HepG2 (cell line): Measurements from ENCODE around the gene ADCY9. TPM values are rescaled to one million over a fixed set of nuclear protein-coding genes. Genes with fewer than 3 reads are reported as not detected.

Experiments used
- CREM ChIP-seq, 2 experiments: sonication (generic) in 1 of 2; formaldehyde crosslinking in 1 of 2; IDR thresholded peaks; 2 replicates each; pipeline versions ENCODE4 v1.4.0 to v1.6.1; 2016 to 2020; ENCODE audit warnings: antibody characterized with exemption in 1 of 2, mild to moderate bottlenecking in 1 of 2, missing genetic modification reagents in 1 of 2
- LRRFIP1 ChIP-seq: sonication (generic); formaldehyde crosslinking; conservative IDR thresholded peaks from 2 replicates; pipeline ENCODE4 v1.4.0; 2020; ENCODE audit warnings: missing genetic modification reagents
- MAFK ChIP-seq, 2 experiments: IDR thresholded peaks in 1 of 2; conservative IDR thresholded peaks in 1 of 2; 2 replicates each; pipeline ENCODE4 v1.6.1; 2011; ENCODE audit warnings: improper control_type of control experiment in 2 of 2, low read length in 2 of 2
- REXO4 ChIP-seq: sonication (generic); formaldehyde crosslinking; IDR thresholded peaks from 2 replicates; pipeline ENCODE4 v1.8.0; 2022; ENCODE audit warnings: missing genetic modification reagents, mild to moderate bottlenecking, borderline replicate concordance
- RXRB ChIP-seq: IDR thresholded peaks from 2 replicates; pipeline ENCODE4 v1.6.1; 2016; ENCODE audit warnings: borderline replicate concordance, missing genetic modification reagents, missing compliant biosample characterization
- SMYD3 ChIP-seq: sonication (generic); formaldehyde crosslinking; IDR thresholded peaks from 2 replicates; pipeline ENCODE4 v1.8.1; 2023; ENCODE audit warnings: mild to moderate bottlenecking, missing genetic modification reagents
- SP2 ChIP-seq: sonication (generic); formaldehyde crosslinking; IDR thresholded peaks from 2 replicates; pipeline ENCODE4 v1.5.1; 2020; ENCODE audit warnings: mild to moderate bottlenecking, missing genetic modification reagents
- THAP11 ChIP-seq: IDR thresholded peaks from 2 replicates; pipeline ENCODE4 v1.6.1; 2016; ENCODE audit warnings: missing biosample characterization, missing genetic modification reagents
- THYN1 ChIP-seq: sonication (generic); formaldehyde crosslinking; IDR thresholded peaks from 2 replicates; pipeline ENCODE4 v1.8.1; 2023; ENCODE audit warnings: low read depth, mild to moderate bottlenecking, moderate library complexity, missing genetic modification reagents, borderline replicate concordance
- YY1 ChIP-seq: IDR thresholded peaks from 2 replicates; pipeline ENCODE4 v1.6.1; 2011; ENCODE audit warnings: low read length, low read depth, moderate library complexity, mild to moderate bottlenecking; ENCODE audit not compliant: insufficient read depth, insufficient replicate concordance
- ZNF205 ChIP-seq: IDR thresholded peaks from 2 replicates; pipeline ENCODE4 v1.6.1; 2018; ENCODE audit warnings: missing biosample characterization, missing genetic modification reagents
- ZNF30 ChIP-seq: sonication (generic); formaldehyde crosslinking; IDR thresholded peaks from 2 replicates; pipeline ENCODE4 v1.5.0; 2020; ENCODE audit warnings: mild to moderate bottlenecking, missing genetic modification reagents
- ZNF44 ChIP-seq: sonication (generic); formaldehyde crosslinking; IDR thresholded peaks from 2 replicates; pipeline ENCODE4 v1.5.1; 2020; ENCODE audit warnings: mild to moderate bottlenecking, missing genetic modification reagents
- ZNF441 ChIP-seq: sonication (generic); formaldehyde crosslinking; IDR thresholded peaks from 2 replicates; pipeline ENCODE4 v1.7.0; 2021; ENCODE audit warnings: missing genetic modification reagents, borderline replicate concordance
- polyA plus RNA-seq, 8 experiments: library from polyadenylated mRNA; depleted of rRNA in 3 of 8; stranded (reverse) in 7 of 8; unstranded in 1 of 8; fragments of >200 nt; fragmentation: Illumina TruSeq in 4 of 8; extraction: Trizol in 4 of 8; gene quantifications; 2 replicates each; pipeline versions ENCODE4 v1.2.1 to v1.2.3, GENCODE V29; 2011 to 2016; ENCODE audit warnings: low read depth in 4 of 8, missing spikeins in 1 of 8, mixed read lengths in 1 of 8; ENCODE audit not compliant: insufficient read depth in 1 of 8
- total RNA-seq, 5 experiments: library from RNA; depleted of rRNA; stranded (reverse); fragments of >200 nt; fragmentation: Illumina TruSeq; extraction: Trizol; gene quantifications; 2 replicates each; pipeline ENCODE4 v1.2.3, GENCODE V29; 2016; ENCODE audit warnings: low read depth in 1 of 5
- TF ChIP-seq, protein P1 (sequence below): sonication (generic); formaldehyde crosslinking; IDR thresholded peaks from 2 replicates; pipeline ENCODE4 v1.4.0; 2020; ENCODE audit warnings: missing genetic modification reagents, borderline replicate concordance
- TF ChIP-seq, protein P2 (sequence below): IDR thresholded peaks from 2 replicates; pipeline ENCODE4 v1.6.1; 2016; ENCODE audit warnings: mild to moderate bottlenecking
- TF ChIP-seq, protein P3 (sequence below): sonication (generic); formaldehyde crosslinking; IDR thresholded peaks from 2 replicates; pipeline ENCODE4 v1.5.0; 2020; ENCODE audit warnings: mild to moderate bottlenecking, missing genetic modification reagents

Gene ADCY9
- total and polyA plus RNA-seq, 2 of the 13 experiments (the other 11 are each of a cell fraction or from before 2014, with no cell fraction given), result 11.2 to 13.9 TPM

GRCh38 chr16:4021070-4021779 lies 95.0 kb downstream of the ADCY9 start (continued):
- TF ChIP-seq, protein P1, sequence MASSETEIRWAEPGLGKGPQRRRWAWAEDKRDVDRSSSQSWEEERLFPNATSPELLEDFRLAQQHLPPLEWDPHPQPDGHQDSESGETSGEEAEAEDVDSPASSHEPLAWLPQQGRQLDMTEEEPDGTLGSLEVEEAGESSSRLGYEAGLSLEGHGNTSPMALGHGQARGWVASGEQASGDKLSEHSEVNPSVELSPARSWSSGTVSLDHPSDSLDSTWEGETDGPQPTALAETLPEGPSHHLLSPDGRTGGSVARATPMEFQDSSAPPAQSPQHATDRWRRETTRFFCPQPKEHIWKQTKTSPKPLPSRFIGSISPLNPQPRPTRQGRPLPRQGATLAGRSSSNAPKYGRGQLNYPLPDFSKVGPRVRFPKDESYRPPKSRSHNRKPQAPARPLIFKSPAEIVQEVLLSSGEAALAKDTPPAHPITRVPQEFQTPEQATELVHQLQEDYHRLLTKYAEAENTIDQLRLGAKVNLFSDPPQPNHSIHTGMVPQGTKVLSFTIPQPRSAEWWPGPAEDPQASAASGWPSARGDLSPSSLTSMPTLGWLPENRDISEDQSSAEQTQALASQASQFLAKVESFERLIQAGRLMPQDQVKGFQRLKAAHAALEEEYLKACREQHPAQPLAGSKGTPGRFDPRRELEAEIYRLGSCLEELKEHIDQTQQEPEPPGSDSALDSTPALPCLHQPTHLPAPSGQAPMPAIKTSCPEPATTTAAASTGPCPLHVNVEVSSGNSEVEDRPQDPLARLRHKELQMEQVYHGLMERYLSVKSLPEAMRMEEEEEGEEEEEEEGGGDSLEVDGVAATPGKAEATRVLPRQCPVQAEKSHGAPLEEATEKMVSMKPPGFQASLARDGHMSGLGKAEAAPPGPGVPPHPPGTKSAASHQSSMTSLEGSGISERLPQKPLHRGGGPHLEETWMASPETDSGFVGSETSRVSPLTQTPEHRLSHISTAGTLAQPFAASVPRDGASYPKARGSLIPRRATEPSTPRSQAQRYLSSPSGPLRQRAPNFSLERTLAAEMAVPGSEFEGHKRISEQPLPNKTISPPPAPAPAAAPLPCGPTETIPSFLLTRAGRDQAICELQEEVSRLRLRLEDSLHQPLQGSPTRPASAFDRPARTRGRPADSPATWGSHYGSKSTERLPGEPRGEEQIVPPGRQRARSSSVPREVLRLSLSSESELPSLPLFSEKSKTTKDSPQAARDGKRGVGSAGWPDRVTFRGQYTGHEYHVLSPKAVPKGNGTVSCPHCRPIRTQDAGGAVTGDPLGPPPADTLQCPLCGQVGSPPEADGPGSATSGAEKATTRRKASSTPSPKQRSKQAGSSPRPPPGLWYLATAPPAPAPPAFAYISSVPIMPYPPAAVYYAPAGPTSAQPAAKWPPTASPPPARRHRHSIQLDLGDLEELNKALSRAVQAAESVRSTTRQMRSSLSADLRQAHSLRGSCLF (CRISPR knock-in tag), result no peak
- TF ChIP-seq, protein P2, sequence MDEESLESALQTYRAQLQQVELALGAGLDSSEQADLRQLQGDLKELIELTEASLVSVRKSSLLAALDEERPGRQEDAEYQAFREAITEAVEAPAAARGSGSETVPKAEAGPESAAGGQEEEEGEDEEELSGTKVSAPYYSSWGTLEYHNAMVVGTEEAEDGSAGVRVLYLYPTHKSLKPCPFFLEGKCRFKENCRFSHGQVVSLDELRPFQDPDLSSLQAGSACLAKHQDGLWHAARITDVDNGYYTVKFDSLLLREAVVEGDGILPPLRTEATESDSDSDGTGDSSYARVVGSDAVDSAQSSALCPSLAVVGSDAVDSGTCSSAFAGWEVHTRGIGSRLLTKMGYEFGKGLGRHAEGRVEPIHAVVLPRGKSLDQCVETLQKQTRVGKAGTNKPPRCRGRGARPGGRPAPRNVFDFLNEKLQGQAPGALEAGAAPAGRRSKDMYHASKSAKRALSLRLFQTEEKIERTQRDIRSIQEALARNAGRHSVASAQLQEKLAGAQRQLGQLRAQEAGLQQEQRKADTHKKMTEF (CRISPR knock-in tag), result peak; percentile 36; the same call in 1 of the 2 replicates
- TF ChIP-seq, protein P3, sequence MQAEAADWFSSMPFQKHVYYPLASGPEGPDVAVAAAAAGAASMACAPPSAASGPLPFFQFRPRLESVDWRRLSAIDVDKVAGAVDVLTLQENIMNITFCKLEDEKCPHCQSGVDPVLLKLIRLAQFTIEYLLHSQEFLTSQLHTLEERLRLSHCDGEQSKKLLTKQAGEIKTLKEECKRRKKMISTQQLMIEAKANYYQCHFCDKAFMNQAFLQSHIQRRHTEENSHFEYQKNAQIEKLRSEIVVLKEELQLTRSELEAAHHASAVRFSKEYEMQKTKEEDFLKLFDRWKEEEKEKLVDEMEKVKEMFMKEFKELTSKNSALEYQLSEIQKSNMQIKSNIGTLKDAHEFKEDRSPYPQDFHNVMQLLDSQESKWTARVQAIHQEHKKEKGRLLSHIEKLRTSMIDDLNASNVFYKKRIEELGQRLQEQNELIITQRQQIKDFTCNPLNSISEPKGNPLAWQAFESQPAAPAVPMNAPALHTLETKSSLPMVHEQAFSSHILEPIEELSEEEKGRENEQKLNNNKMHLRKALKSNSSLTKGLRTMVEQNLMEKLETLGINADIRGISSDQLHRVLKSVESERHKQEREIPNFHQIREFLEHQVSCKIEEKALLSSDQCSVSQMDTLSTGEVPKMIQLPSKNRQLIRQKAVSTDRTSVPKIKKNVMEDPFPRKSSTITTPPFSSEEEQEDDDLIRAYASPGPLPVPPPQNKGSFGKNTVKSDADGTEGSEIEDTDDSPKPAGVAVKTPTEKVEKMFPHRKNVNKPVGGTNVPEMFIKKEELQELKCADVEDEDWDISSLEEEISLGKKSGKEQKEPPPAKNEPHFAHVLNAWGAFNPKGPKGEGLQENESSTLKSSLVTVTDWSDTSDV, result no peak
- TF ChIP-seq THYN1 (CRISPR knock-in tag), result no peak
- no peak for TF ChIP-seq ZNF30 (CRISPR knock-in tag)
- TF ChIP-seq THAP11, result peak; percentile 51; the same call in 1 of the 2 replicates
- TF ChIP-seq ZNF44 (CRISPR knock-in tag), result no peak
- TF ChIP-seq REXO4 (CRISPR knock-in tag), result no peak
- peak; percentile 4 for TF ChIP-seq YY1
- no peak for TF ChIP-seq MAFK (conservative IDR thresholded peaks at IDR 0.05 in 1 of 2, IDR thresholded peaks at IDR 0.05 in 1 of 2; ENCODE audit: low read length in 2 of 2)
- no peak for TF ChIP-seq SP2 (CRISPR knock-in tag)
- no peak for TF ChIP-seq RXRB (CRISPR knock-in tag)
- no peak for TF ChIP-seq LRRFIP1 (CRISPR knock-in tag)
- TF ChIP-seq ZNF441 (CRISPR knock-in tag), result no peak
- TF ChIP-seq ZNF205 (CRISPR knock-in tag), result 0 out of 2 replicates have a peak, but pooled peaks have one; percentile 33
- TF ChIP-seq CREM (IDR thresholded peaks at IDR 0.05), result no peak
- no peak for TF ChIP-seq CREM (CRISPR knock-in tag; IDR thresholded peaks at IDR 0.05)
- TF ChIP-seq SMYD3, result no peak
